Stimulated activated CD4-positive, alpha-beta T cell treated with anti-CD3 and anti-CD28 coated beads, Interleukin-1b, Interleukin-23, amount 100 ng/mL, for 48 hours (primary cell): ENCODE measurements around the gene EIF4G1.
"Not testable (repeated sequence)": the region's sequence is repeated elsewhere in the genome, so short reads cannot be mapped to it uniquely, and the experiment has no call there.

Source experiments
- DNase-seq: peaks from one replicate; pipeline ENCODE4 v3.0.0-alpha.2; 2020

Gene EIF4G1, protein sequence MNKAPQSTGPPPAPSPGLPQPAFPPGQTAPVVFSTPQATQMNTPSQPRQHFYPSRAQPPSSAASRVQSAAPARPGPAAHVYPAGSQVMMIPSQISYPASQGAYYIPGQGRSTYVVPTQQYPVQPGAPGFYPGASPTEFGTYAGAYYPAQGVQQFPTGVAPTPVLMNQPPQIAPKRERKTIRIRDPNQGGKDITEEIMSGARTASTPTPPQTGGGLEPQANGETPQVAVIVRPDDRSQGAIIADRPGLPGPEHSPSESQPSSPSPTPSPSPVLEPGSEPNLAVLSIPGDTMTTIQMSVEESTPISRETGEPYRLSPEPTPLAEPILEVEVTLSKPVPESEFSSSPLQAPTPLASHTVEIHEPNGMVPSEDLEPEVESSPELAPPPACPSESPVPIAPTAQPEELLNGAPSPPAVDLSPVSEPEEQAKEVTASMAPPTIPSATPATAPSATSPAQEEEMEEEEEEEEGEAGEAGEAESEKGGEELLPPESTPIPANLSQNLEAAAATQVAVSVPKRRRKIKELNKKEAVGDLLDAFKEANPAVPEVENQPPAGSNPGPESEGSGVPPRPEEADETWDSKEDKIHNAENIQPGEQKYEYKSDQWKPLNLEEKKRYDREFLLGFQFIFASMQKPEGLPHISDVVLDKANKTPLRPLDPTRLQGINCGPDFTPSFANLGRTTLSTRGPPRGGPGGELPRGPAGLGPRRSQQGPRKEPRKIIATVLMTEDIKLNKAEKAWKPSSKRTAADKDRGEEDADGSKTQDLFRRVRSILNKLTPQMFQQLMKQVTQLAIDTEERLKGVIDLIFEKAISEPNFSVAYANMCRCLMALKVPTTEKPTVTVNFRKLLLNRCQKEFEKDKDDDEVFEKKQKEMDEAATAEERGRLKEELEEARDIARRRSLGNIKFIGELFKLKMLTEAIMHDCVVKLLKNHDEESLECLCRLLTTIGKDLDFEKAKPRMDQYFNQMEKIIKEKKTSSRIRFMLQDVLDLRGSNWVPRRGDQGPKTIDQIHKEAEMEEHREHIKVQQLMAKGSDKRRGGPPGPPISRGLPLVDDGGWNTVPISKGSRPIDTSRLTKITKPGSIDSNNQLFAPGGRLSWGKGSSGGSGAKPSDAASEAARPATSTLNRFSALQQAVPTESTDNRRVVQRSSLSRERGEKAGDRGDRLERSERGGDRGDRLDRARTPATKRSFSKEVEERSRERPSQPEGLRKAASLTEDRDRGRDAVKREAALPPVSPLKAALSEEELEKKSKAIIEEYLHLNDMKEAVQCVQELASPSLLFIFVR (N-terminal part only)

DNA sequence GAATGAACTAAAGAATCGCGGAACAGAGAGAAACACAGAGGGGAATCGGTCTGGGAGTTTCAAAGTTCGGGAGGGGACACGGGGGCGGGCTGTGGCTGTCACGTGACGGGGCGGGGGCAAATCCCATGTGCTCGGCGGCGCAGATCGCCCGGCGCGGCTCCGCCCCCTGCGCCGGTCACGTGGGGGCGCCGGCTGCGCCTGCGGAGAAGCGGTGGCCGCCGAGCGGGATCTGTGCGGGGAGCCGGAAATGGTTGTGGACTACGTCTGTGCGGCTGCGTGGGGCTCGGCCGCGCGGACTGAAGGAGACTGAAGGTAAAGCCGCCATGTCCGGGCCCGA, at the start of gene EIF4G1:
EIF4G1 (plus strand) TSS at position 244 of the 337 bp plus-strand sequence. CDS start 1,191 bp downstream, outside the sequence.
- peak; percentile 91 for DNase-seq

DNA sequence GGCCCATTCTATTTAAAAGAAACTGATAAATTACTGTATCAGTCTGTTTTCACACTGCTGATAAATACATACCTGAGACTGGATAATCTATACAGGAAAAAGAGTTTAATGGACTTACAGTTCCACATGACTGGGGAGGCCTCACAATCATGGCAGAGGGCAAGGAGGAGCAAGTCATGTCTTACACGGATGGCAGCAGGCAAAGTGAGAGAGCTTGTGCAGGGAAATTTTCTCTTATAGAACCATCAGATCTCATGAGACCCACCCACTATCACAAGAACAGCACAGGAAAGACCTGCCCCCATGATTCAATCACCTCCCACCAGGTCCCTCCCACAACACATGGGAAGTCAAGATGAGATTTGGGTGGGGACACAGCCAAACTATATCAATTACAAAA, 47.2 kb upstream of the EIF4G1 start:
- DNase-seq, result not testable (repeated sequence)

DNA sequence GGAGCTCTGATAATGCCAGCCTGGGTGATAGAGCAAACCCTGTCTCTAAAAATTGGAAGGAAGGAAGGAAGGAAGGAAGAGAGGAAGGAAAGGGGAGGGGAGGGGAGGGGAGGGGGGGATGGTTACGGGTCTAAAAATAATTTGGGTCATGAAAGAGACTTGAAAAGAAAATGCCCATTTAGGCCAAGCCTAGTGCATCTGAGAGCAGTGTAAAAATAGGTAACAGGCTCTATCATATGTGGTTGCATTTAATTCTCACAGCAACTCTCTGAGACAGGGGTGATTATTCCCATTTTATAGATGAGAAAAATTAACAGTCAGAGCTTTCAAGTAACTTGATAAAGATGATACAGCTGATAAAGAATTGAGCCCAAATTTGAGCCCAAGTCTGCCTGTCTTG, 42.1 kb upstream of the EIF4G1 start:
- no peak for DNase-seq

DNA sequence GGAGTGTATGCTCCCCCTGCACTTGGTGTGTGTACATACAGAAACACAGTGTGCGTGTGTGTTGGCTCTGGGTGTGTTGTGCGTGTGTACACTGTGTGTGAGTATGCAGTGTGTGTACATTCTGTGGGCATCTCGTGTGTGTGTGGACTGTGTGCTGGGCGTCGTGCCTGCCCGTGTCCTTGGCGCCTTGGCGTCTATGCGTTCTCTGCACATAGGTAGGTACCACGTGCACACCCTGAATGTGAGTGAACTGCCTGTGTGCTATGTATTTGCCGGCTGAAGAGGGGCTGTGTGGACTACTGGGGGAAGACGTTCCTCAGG, 39.1 kb upstream of the EIF4G1 start:
- DNase-seq, result no peak

DNA sequence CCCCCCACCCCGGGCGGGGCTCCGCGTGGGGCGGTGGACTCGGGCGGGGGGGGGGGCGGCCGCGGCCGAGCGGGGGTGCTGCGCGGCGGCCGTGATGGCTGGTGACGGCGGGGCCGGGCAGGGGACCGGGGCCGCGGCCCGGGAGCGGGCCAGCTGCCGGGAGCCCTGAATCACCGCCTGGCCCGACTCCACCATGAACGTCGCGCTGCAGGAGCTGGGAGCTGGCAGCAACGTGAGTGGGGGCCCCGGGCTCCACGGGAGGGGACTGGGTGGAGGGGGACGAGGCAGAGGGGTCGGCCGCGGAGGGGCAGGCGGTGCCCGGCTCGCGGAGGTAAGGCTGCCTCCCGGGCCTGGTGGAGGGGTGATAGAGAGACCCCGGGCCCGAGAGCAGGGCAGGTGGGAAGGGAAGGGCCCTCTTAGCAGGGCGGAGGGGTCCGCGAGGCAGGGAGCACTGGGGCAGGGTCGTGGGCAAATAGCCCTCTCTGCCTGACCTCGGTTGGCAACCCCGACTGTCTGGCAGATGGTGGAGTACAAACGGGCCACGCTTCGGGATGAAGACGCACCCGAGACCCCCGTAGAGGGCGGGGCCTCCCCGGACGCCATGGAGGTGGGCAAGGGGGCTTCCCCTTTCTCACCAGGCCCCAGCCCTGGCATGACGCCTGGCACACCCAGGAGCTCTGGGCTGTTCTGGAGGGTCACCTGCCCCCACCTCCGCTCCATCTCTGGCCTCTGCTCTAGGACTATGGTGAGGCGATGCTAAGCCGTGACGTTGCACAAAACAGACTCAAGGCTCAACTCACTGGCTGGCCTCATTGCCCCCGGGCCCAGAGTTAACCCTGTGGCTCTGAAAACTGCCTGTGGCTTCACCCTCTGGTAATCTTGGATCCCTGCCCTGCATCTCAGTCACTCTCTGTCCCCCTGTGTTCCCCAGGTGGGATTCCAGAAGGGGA, 38.2 kb upstream of the EIF4G1 start, which contains the start of gene ECE2:
ECE2 (plus strand) TSS at position 62 of the 950 bp plus-strand sequence; CDS start at position 194, 132 bp downstream.
- DNase-seq, result no peak

DNA sequence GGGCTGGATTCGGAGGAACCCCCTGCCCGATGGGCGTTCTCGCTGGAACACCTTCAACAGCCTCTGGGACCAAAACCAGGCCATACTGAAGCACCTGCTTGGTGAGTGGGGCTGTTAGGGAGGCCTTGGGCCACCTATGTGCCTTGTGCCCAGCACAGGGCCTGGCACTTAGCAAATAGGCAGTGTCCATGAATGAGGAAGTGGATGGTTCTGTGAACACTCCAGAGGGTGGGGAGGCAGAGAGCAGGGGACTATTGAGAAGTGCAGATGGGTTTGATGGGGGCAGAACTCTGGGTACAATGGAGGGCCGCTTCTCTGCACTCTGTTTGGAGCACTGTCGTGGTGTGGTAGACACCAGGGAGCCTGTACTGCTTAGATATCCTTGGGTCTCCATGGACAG, 37.0 kb upstream of the EIF4G1 start:
- no peak for DNase-seq

DNA sequence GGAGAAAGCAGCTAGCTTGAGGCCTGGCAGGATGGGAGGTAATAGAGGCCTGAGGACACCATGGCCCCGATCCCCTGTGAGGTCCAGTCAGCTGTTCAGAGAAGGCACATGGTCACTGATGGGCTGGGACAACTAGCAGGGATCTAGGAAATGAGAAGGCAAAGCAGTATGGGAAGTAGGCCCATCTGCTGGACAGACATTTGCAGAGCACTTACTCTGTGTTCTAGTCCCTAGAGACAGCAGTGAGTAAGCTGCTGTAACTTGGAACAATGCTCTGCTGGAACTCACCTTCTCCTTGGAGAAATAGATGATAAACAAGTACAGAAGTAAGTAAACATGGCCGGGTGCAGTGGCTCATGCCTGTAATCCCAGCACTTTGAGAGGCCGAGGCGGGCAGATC, 31.5 kb upstream of the EIF4G1 start:
- DNase-seq, result no peak

DNA sequence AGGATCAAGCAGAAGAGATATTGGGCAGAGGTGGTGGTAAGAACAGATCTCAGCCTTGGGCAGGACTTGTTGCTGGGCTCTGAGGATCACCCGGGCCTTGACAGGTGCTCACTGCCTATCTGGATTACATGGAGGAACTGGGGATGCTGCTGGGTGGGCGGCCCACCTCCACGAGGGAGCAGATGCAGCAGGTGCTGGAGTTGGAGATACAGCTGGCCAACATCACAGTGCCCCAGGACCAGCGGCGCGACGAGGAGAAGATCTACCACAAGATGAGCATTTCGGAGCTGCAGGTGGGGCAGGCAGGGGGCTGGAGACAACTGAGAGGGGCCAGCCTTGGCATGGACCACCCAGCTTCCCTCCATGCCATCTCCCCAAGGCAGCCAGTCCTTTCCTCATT, 30.7 kb upstream of the EIF4G1 start:
- no peak for DNase-seq

DNA sequence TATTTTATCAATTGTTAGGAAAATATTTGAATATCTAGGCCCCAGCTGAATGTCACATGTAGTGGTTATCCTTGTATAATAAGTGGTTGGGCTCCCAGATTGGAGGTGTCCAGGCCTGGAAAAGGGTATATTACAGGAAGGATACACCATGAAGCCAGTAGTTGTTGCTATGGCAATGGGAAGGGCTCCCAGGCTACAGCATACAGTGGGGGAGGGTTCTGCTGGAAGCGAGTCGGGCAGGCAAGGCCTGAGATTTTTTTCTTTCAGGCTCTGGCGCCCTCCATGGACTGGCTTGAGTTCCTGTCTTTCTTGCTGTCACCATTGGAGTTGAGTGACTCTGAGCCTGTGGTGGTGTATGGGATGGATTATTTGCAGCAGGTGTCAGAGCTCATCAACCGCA, 29.7 kb upstream of the EIF4G1 start:
- peak; percentile 24 for DNase-seq

DNA sequence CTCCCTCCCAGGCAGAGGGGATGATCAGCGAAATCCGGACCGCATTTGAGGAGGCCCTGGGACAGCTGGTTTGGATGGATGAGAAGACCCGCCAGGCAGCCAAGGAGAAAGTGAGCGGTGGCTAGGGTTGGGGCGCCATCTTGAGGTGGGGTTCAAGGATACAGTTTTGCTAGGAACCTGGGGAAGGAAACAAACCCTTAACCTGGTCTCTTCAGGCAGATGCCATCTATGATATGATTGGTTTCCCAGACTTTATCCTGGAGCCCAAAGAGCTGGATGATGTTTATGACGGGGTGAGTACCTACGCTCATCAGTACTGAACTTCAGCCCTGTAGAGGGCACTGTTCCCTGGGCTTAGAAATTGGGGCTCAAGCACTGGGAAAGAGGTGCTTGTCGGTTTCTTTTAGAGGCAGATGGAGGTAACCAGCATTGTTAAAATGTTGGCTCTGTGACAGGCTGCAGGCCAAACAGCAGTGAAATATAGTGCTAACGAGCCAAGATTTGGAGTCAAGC, 24.9 kb upstream of the EIF4G1 start:
- peak; percentile 68 for DNase-seq

DNA sequence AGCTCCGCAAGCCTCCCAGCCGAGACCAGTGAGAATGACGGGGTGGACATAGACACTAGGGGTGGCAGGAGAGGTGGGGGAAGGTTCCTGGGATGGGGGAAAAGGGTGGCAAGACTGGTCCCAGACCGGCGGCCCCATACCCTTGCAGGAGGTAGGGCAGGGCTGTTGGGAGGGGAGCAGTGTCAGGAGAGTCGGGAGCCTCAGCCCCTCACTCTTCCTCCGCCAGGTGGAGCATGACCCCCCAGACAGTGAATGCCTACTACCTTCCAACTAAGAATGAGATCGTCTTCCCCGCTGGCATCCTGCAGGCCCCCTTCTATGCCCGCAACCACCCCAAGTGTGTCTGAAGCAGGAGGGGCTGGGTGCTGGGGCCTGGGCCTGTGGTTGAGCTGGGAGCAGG, 24.1 kb upstream of the EIF4G1 start:
- DNase-seq, result no peak

DNA sequence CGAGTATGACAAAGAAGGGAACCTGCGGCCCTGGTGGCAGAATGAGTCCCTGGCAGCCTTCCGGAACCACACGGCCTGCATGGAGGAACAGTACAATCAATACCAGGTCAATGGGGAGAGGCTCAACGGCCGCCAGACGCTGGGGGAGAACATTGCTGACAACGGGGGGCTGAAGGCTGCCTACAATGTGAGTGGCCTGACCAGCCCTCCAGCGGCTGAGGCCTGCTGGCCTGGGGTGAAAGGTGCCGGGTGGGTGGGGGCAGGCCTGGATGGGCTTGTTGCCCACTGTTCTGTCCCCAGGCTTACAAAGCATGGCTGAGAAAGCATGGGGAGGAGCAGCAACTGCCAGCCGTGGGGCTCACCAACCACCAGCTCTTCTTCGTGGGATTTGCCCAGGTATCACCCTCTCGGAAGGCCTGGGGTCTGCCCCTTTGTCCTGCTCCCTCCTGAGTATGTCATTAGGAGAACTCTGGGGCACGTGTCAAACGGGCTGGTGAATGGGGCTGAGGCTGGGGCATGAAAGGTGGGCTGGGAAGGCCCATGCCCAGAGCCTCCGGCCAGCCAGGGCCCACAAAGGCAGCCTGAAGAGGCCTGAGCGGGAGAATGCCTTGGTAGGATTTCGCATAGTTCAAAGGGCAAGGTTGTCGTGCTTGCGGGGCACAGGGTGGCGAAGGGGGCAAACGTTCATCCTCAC, 23.2 kb upstream of the EIF4G1 start:
- DNase-seq, result no peak

DNA sequence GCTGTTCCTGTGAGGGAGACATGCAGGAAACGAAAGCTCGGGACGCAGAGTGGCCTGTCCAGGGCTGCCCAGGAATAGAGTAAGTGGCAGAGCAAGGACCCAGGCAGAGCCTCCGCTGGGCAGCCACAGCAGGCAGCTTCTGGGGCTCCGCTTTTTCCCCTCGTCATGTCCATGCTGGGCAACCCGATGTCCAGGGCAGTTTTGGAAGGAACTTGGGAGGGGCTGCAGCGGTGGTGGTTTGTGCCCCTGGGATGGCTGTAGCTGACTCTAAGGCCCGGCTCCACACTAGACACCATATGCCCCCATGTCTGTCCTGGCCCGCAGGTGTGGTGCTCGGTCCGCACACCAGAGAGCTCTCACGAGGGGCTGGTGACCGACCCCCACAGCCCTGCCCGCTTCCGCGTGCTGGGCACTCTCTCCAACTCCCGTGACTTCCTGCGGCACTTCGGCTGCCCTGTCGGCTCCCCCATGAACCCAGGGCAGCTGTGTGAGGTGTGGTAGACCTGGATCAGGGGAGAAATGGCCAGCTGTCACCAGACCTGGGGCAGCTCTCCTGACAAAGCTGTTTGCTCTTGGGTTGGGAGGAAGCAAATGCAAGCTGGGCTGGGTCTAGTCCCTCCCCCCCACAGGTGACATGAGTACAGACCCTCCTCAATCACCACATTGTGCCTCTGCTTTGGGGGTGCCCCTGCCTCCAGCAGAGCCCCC, 22.5 kb upstream of the EIF4G1 start:
- DNase-seq, result no peak

DNA sequence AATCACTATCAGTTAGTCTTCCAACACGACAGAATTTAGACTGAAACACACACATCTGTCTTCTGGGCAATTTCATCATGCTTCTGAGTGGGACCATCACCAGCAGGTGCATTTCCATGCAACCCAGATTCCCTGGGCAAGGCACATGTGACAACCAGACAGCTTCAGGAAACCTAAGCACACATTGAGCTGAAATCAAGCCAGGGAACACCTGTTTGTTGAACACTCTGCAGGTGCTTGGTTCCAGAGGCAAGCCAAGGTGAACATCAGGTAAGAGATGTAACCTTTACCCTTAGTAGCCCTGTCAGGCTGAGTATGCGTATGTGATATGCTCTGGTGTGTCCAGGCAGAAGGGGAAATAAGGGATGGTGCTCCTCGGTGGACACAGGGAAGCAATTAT, 18.6 kb upstream of the EIF4G1 start:
- no peak for DNase-seq

DNA sequence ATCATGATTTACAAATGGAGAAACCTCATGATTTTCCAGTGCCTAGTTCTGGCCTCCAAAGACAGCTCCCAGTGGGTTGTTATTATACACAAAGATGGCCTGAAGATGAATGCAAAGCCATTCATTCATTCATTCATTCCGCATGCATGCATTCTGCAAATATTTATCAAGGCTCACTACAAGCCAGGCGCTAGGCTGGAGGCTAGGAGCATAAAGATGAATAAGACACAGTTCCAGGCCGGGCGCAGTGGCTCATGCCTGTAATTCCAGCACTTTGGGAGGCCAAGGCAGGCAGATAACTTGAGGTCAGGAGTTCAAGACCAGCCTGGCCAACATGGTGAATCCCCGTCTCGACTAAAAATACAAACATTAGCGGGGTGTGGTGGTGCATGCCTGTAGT, 17.8 kb upstream of the EIF4G1 start:
- no peak for DNase-seq

DNA sequence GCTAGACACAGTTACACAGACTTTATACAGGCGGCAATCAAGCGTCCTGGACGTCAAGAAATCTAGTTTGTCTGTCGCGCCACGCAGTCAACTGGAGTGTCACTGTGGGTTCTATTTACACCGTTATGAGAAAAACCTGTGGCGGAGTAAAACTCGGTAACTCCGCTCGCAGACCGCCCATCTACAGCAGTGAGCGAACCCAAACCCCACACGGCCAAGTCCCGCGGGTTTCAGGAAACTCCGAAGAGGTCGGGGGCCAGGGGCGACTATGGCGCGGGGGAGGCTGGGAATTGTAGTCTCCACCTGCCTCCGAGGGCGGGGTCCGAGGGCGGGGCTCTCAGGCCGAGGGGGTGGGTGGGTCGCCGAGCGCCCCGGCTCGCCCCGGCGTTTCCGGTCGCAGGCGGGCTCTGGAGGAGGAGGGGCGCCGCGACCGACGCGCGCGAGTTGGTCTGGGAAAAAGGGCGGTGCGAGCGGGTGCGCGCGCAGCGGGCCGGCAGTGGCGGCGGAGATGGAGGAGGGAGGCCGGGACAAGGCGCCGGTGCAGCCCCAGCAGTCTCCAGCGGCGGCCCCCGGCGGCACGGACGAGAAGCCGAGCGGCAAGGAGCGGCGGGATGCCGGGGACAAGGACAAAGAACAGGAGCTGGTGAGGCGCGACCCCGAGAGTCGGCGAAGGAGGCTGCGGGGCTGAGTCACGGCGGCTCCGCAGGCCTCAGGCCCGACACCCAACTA, 15.5 kb upstream of the EIF4G1 start, which contains the start of gene PSMD2:
PSMD2 (plus strand) TSS at position 483 of the 729 bp plus-strand sequence; CDS start at position 509, 26 bp downstream.
- DNase-seq, result peak; percentile 98

DNA sequence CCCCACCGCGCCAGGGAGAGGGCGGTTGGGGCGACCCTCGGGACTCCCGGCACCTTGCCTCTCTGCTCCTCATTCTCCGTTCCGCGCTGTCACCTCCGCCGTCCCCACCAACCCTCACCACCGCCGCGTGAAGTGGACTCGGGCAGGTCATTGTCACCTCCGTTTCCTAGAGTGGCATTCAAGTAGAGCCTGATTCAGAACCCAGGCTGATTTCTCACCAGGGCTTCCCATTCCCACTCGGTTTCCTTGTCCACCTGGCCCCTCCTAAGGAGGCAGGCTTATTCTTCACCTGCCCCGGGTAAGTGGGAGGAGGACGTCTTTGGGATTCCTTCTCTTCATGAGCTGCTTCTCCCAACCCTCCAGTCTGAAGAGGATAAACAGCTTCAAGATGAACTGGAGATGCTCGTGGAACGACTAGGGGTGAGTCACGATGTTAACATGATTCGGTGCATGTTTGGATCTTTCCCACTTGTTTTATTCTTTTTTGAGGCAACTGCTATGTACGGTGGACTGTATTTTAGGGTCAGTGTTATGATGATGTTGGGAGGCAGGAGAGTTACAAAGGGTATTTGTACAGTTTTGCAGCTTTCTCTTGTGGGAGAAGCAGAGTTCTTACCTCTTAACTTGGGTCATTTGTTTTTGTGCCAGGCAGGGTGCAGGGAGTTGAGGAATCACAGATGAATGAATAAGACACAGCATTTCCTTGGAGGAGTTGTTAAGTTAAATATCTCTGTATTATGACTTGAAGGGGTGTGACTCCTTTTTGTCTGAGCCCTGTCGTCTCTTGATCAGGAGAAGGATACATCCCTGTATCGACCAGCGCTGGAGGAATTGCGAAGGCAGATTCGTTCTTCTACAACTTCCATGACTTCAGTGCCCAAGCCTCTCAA, 14.7 kb upstream of the EIF4G1 start:
- no peak for DNase-seq

DNA sequence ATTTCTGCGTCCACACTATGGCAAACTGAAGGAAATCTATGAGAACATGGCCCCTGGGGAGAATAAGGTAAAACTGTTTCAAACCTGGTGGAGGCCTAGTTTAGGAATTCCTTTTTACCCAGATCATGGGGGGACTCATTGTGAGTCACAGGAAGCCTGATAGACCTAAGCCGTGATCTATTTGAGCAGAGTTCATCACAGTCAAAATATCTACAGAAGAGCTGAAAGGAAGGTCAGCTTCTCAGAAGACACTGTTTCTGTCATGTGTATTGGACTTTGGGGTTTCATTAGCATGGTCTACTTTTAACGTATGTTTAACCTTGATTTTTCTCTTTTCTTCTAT, 14.1 kb upstream of the EIF4G1 start:
- DNase-seq, result no peak

DNA sequence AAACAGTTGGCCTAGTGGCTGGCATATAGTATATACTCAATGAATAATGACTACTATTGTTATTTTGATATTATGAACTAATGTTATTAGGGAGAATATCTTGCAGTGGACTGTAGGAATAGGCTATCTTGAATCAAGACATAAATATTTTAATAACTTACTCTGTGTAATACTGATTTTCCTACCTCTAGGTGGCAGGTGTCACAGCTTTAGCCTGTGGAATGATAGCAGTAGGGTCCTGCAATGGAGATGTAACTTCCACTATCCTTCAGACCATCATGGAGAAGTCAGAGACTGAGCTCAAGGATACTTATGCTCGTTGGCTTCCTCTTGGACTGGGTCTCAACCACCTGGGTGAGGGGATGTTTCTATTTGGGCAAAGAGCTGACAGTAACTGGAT, 8.8 kb upstream of the EIF4G1 start:
- no peak for DNase-seq
